GM18502 (cell line): ENCODE results near the gene IQCF2.
"Not testable (repeated sequence)": the region's sequence is repeated elsewhere in the genome, so short reads cannot be mapped to it uniquely, and the experiment has no call there.

Experiments
- ATAC-seq: cut with Tn5 transposase; IDR thresholded peaks from one replicate; pipeline ENCODE4 v1.9.1; 2021; ENCODE audit warnings: mild to moderate bottlenecking; ENCODE audit not compliant: unreplicated experiment, poor library complexity

Gene IQCF2

GRCh38 chr3:51860703-51861665, at the start of gene IQCF2:
TSS of gene IQCF2 (plus strand) at chr3:51861615. CDS start at chr3:51861667, 52 bp downstream.
- no peak for ATAC-seq

- no peak for ATAC-seq
Measured at GRCh38 chr3:51813539-51813938, 47.9 kb upstream of the IQCF2 start.

- ATAC-seq: no peak
Measured at GRCh38 chr3:51814034-51814433, 47.4 kb upstream of the IQCF2 start.

- no peak for ATAC-seq
Measured at GRCh38 chr3:51815614-51816013, 45.8 kb upstream of the IQCF2 start.

GRCh38 chr3:51816723-51817122, 44.7 kb upstream of the IQCF2 start:
- no peak for ATAC-seq

GRCh38 chr3:51817375-51817774, 44.0 kb upstream of the IQCF2 start:
- ATAC-seq: no peak

- ATAC-seq: no peak
Measured at GRCh38 chr3:51819151-51819550, 42.3 kb upstream of the IQCF2 start.

- no peak for ATAC-seq
Measured at GRCh38 chr3:51819709-51820406, 41.6 kb upstream of the IQCF2 start.

GRCh38 chr3:51828297-51828696, 33.1 kb upstream of the IQCF2 start:
- ATAC-seq: no peak

- ATAC-seq: no peak
Measured at GRCh38 chr3:51830345-51830744, 31.1 kb upstream of the IQCF2 start.

- ATAC-seq: no peak
Measured at GRCh38 chr3:51830836-51831385, 30.5 kb upstream of the IQCF2 start.

- no peak for ATAC-seq
Measured at GRCh38 chr3:51836606-51837005, 24.8 kb upstream of the IQCF2 start.

- no peak for ATAC-seq
Measured at GRCh38 chr3:51845129-51845528, 16.3 kb upstream of the IQCF2 start.

GRCh38 chr3:51855411-51855810, 6.0 kb upstream of the IQCF2 start:
- not testable (repeated sequence) for ATAC-seq

GRCh38 chr3:51862886-51863285, 1.5 kb downstream of the IQCF2 start:
- ATAC-seq: no peak

- ATAC-seq: not testable (repeated sequence)
Measured at GRCh38 chr3:51868896-51869295, 7.5 kb downstream of the IQCF2 start.

- no peak for ATAC-seq
Measured at GRCh38 chr3:51869304-51869703, 7.9 kb downstream of the IQCF2 start.

- no peak for ATAC-seq
Measured at GRCh38 chr3:51873253-51873766, 11.9 kb downstream of the IQCF2 start.

GRCh38 chr3:51873876-51874275, 12.5 kb downstream of the IQCF2 start:
- no peak for ATAC-seq

GRCh38 chr3:51874411-51874810, 13.0 kb downstream of the IQCF2 start:
- no peak for ATAC-seq

GRCh38 chr3:51874889-51875288, 13.5 kb downstream of the IQCF2 start:
- ATAC-seq: no peak
